GM23338 (cell line): Measurements from ENCODE around the gene ATP8B4. TPM values are rescaled to one million over a fixed set of nuclear protein-coding genes. Genes with fewer than 3 reads are reported as not detected.

ENCODE experiments used
- ATAC-seq: fragments of 200-7000 bp; cut with Tn5 transposase; 3 replicates; pipeline ENCODE4 v1.9.1; 2020
- DNase-seq: peaks from one replicate; pipeline ENCODE4 v3.0.0-alpha.2; 2015; ENCODE audit warnings: low spot score
- H2AFZ ChIP-seq: fragments of 200-600 bp; sonication (generic); 2 replicates; pipeline ENCODE4 v1.8.0; 2016; ENCODE audit warnings: antibody characterized with exemption, mild to moderate bottlenecking, moderate library complexity
- H3F3A ChIP-seq: fragments of 200-600 bp; sonication (generic); replicated peaks from 2 replicates; pipeline ENCODE4 v1.8.0; 2017; ENCODE audit warnings: antibody characterized with exemption, mixed run types, low read depth
- H3K27ac ChIP-seq: fragments of 200-600 bp; sonication (generic); 2 replicates; pipeline ENCODE4 v1.6.1; 2016; ENCODE audit warnings: low read depth
- H3K27me3 ChIP-seq: fragments of 200-600 bp; sonication (generic); 2 replicates; pipeline ENCODE4 v1.8.0; 2016; ENCODE audit warnings: mild to moderate bottlenecking, mixed run types, moderate library complexity; ENCODE audit not compliant: insufficient read depth
- H3K36me3 ChIP-seq: fragments of 200-600 bp; sonication (generic); 2 replicates; pipeline ENCODE4 v1.8.0; 2016; ENCODE audit warnings: mild to moderate bottlenecking; ENCODE audit not compliant: insufficient read depth
- H3K4me1 ChIP-seq: fragments of 200-600 bp; sonication (generic); 2 replicates; pipeline ENCODE4 v1.8.0; 2016; ENCODE audit warnings: mild to moderate bottlenecking, moderate library complexity; ENCODE audit not compliant: insufficient read depth
- H3K4me2 ChIP-seq: fragments of 200-600 bp; sonication (generic); 2 replicates; pipeline ENCODE4 v1.7.1; 2017; ENCODE audit warnings: mixed run types
- H3K4me3 ChIP-seq: fragments of 200-600 bp; sonication (generic); 2 replicates; pipeline ENCODE4 v1.6.1; 2016; ENCODE audit warnings: mixed run types
- H3K79me2 ChIP-seq: fragments of 200-600 bp; sonication (generic); replicated peaks from 2 replicates; pipeline ENCODE4 v1.8.0; 2017; ENCODE audit warnings: mild to moderate bottlenecking; ENCODE audit not compliant: insufficient read depth
- H3K9me2 ChIP-seq: fragments of 200-600 bp; sonication (generic); 2 replicates; pipeline ENCODE4 v1.8.0; 2017; ENCODE audit not compliant: insufficient read depth
- H4K20me1 ChIP-seq: fragments of 200-600 bp; sonication (generic); replicated peaks from 2 replicates; pipeline ENCODE4 v1.8.0; 2017; ENCODE audit warnings: mild to moderate bottlenecking; ENCODE audit not compliant: insufficient read depth
- H3K27ac Mint-ChIP-seq: 2 replicates; pipeline ENCODE4 v1.8.0; 2020; ENCODE audit warnings: inconsistent platforms, mild to moderate bottlenecking, moderate library complexity, mixed read lengths
- H3K27me3 Mint-ChIP-seq: 3 replicates; pipeline ENCODE4 v1.8.0; 2022; ENCODE audit warnings: low read depth, mild to moderate bottlenecking, moderate library complexity, mixed read lengths, inconsistent platforms; ENCODE audit not compliant: insufficient read depth, poor library complexity
- H3K36me3 Mint-ChIP-seq: 3 replicates; pipeline ENCODE4 v1.8.0; 2021; ENCODE audit warnings: low read depth, mild to moderate bottlenecking, inconsistent platforms, moderate library complexity, mixed read lengths
- H3K4me1 Mint-ChIP-seq: 3 replicates; pipeline ENCODE4 v1.8.0; 2020; ENCODE audit warnings: mild to moderate bottlenecking, inconsistent platforms, mixed read lengths
- H3K4me3 Mint-ChIP-seq: 3 replicates; pipeline ENCODE4 v1.8.0; 2021; ENCODE audit warnings: moderate library complexity, mild to moderate bottlenecking, inconsistent platforms, mixed read lengths
- H3K9me3 Mint-ChIP-seq: 3 replicates; pipeline ENCODE4 v1.8.0; 2020; ENCODE audit warnings: moderate library complexity, mild to moderate bottlenecking, inconsistent platforms, mixed read lengths
- CREB1 ChIP-seq: fragments of 250-450 bp; sonication (Bioruptor Pico); IDR thresholded peaks from 2 replicates; pipeline ENCODE4 v1.5.0; 2020; ENCODE audit warnings: low read depth, mild to moderate bottlenecking, moderate library complexity
- ETS1 ChIP-seq: IDR thresholded peaks from 2 replicates; pipeline ENCODE4 v1.6.1; 2016; ENCODE audit warnings: antibody characterized with exemption
- EZH2 ChIP-seq: fragments of 200-600 bp; sonication (generic); IDR thresholded peaks from one replicate; pipeline ENCODE4 v1.8.0; 2017; ENCODE audit warnings: antibody characterized with exemption, mild to moderate bottlenecking, low read depth; ENCODE audit not compliant: unreplicated experiment
- EZH2phosphoT487 ChIP-seq: fragments of 200-600 bp; sonication (generic); IDR thresholded peaks from one replicate; pipeline ENCODE4 v1.8.1; 2018; ENCODE audit warnings: antibody characterized with exemption; ENCODE audit not compliant: unreplicated experiment
- JUNB ChIP-seq: IDR thresholded peaks from one replicate; pipeline ENCODE4 v1.6.1; 2016; ENCODE audit warnings: antibody characterized with exemption; ENCODE audit not compliant: unreplicated experiment
- NANOG ChIP-seq: IDR thresholded peaks from 2 replicates; pipeline ENCODE4 v1.6.1; 2016; ENCODE audit warnings: antibody characterized with exemption, borderline replicate concordance
- POLR2AphosphoS5 ChIP-seq: IDR thresholded peaks from 2 replicates; pipeline ENCODE4 v1.6.1; 2016; ENCODE audit warnings: antibody characterized with exemption, low read depth
- REST ChIP-seq: IDR thresholded peaks from one replicate; pipeline ENCODE4 v1.6.1; 2018; ENCODE audit warnings: antibody characterized with exemption; ENCODE audit not compliant: unreplicated experiment
- STAT1 ChIP-seq: IDR thresholded peaks from one replicate; pipeline ENCODE4 v1.6.1; 2016; ENCODE audit warnings: antibody characterized with exemption; ENCODE audit not compliant: unreplicated experiment
- ZNF114 ChIP-seq: fragments of 250-450 bp; sonication (Bioruptor Pico); IDR thresholded peaks from 2 replicates; pipeline ENCODE4 v1.5.0; 2020; ENCODE audit warnings: mild to moderate bottlenecking, moderate library complexity
- ZNF331 ChIP-seq: fragments of 250-450 bp; sonication (Bioruptor Pico); IDR thresholded peaks from 2 replicates; pipeline ENCODE4 v1.5.0; 2020; ENCODE audit warnings: low read depth, mild to moderate bottlenecking, moderate library complexity
- polyA plus RNA-seq: library from polyadenylated mRNA; unstranded; fragments of >200 nt; fragmentation: Nextera tagmentation; extraction: Ambion mirVana; gene quantifications from 2 replicates; pipeline ENCODE4 v1.2.1, GENCODE V29; 2016
- total RNA-seq: library from RNA; depleted of rRNA; stranded (reverse); fragments of >200 nt; shearing (Covaris generic); gene quantifications from 2 replicates; pipeline ENCODE4 v1.2.3, GENCODE V29; 2014
- TF ChIP-seq, protein P1 (sequence below), 2 experiments: fragments of 200-600 bp in 1 of 2; sonication (generic) in 1 of 2; conservative IDR thresholded peaks; 2 replicates each; pipeline versions ENCODE4 v1.5.1 to v1.6.1; 2016 to 2017; ENCODE audit warnings: antibody characterized with exemption in 2 of 2, low read depth in 2 of 2, mild to moderate bottlenecking in 2 of 2, moderate library complexity in 1 of 2

ATP8B4 gene
- total and polyA plus RNA-seq, 2 experiments from 2014 or later = 0.24 TPM; not detected in 1

DNA sequence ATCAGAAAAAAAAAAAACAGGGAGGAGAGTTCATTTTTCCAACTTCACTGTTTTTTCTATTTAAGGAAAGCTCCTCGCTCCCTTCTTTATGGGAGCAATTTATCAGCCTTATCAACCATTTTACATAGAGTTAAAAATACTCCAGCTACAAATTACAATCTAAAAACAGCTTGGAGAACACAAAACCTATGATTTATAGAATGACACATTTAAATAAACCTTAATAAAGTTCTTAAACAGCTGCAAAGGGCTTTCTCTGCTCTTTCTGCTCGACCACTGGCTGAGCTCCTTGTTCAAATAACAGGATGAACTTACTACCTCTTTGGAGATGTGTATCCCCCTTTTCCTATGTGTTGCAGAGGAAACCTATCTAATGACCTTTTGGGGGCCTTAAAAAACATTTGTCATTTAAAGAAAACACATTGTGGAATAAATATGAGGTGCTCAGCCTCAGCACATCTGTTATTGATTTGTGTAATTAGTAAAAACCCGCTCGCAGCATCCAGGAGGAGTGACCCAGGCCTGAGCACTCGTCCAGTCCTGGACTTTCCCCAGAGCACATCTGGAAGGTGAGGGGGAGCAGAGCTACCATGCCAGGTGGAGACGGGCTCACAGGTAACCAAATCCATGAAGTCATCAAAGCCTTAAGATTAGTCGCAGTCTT, 231.2 kb downstream of the ATP8B4 start (continued):
- TF ChIP-seq ETS1 (no peak), ZNF114 (CRISPR knock-in tag) (no peak), JUNB (no peak), NANOG (no peak), EZH2phosphoT487 (no peak), POLR2AphosphoS5 (no peak)

- Histone ChIP-seq H3K4me2 (no peak overlapping the region), H3K27me3 (no peaks in the 10 kb centered on the region), H2AFZ (no peak overlapping the region), H3K4me3 (no peak overlapping the region), H3K9me2 (no peaks in the 10 kb centered on the region), H3K36me3 (no peaks in the 10 kb centered on the region), H3F3A (no peaks in the 10 kb centered on the region), H3K27ac (no peak overlapping the region), H3K79me2 (no peaks in the 10 kb centered on the region), H3K4me1 (0 out of 2 replicates have a peak, but pooled peaks cover 7% of the 10 kb centered on the region), H4K20me1 (no peaks in the 10 kb centered on the region)
- Mint-ChIP-seq H3K4me1 (peaks cover 12% of the 10 kb centered on the region; the same call in 2 of the 3 replicates), H3K9me3 (no peaks in the 10 kb centered on the region), H3K27ac (no peak overlapping the region), H3K36me3 (no peaks in the 10 kb centered on the region), H3K27me3 (peaks cover 4% of the 10 kb centered on the region), H3K4me3 (no peak overlapping the region)
- no peak for TF ChIP-seq NANOG
- no peak for TF ChIP-seq EZH2phosphoT487
- TF ChIP-seq ETS1 = no peak
- TF ChIP-seq JUNB = no peak
- TF ChIP-seq EZH2 = no peak
- TF ChIP-seq CREB1 (CRISPR knock-in tag) = no peak
- no peak for TF ChIP-seq STAT1
- TF ChIP-seq ZNF331 = no peak
- DNase-seq = no peak
- ATAC-seq = no peak
Observed at GRCh38 chr15:49883121-49883520, 235.9 kb downstream of the ATP8B4 start.

DNA sequence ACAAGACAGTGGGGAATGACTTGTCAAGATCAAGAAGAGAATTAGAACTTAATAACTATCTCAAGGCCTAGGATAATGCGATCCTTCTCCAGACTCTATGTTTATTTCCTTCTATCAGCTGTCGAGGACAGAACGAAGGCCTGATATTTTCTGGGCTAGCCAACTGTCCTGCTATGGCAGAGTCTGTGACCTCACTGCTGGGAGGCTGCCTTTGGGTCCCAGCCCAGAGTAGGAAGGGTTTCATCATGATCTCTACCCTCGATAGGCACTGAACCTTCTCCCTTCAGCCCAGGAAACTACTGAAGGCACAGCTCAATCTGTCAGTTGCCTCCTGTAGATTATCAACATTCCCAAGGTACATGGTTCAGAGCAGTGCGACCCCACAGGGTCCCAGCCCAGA, 237.2 kb downstream of the ATP8B4 start:
- Histone ChIP-seq H3K9me2 (no peaks in the 10 kb centered on the region), H3K4me3 (no peak overlapping the region), H3K27me3 (no peaks in the 10 kb centered on the region), H3K79me2 (no peaks in the 10 kb centered on the region), H3K36me3 (no peaks in the 10 kb centered on the region), H2AFZ (no peak overlapping the region), H4K20me1 (no peaks in the 10 kb centered on the region), H3K27ac (no peak overlapping the region), H3K4me1 (0 out of 2 replicates have a peak, but pooled peaks cover 10% of the 10 kb centered on the region), H3K4me2 (no peak overlapping the region), H3F3A (no peaks in the 10 kb centered on the region)
- H3K27me3 Mint-ChIP-seq = peaks cover 4% of the 10 kb centered on the region
- no peak overlapping the region for H3K27ac Mint-ChIP-seq
- no peak overlapping the region for H3K4me3 Mint-ChIP-seq
- DNase-seq = no peak
- H3K4me1 Mint-ChIP-seq = peaks cover 16% of the 10 kb centered on the region; the same call in 2 of the 3 replicates
- no peaks in the 10 kb centered on the region for H3K36me3 Mint-ChIP-seq
- ATAC-seq = no peak
- no peaks in the 10 kb centered on the region for H3K9me3 Mint-ChIP-seq
- TF ChIP-seq EZH2phosphoT487 = no peak
- TF ChIP-seq EZH2 = no peak
- no peak for TF ChIP-seq ZNF114 (CRISPR knock-in tag)
- TF ChIP-seq ZNF331 = no peak
- TF ChIP-seq, protein P1, sequence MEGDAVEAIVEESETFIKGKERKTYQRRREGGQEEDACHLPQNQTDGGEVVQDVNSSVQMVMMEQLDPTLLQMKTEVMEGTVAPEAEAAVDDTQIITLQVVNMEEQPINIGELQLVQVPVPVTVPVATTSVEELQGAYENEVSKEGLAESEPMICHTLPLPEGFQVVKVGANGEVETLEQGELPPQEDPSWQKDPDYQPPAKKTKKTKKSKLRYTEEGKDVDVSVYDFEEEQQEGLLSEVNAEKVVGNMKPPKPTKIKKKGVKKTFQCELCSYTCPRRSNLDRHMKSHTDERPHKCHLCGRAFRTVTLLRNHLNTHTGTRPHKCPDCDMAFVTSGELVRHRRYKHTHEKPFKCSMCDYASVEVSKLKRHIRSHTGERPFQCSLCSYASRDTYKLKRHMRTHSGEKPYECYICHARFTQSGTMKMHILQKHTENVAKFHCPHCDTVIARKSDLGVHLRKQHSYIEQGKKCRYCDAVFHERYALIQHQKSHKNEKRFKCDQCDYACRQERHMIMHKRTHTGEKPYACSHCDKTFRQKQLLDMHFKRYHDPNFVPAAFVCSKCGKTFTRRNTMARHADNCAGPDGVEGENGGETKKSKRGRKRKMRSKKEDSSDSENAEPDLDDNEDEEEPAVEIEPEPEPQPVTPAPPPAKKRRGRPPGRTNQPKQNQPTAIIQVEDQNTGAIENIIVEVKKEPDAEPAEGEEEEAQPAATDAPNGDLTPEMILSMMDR (conservative IDR thresholded peaks at IDR 0.05; ENCODE audit: low read depth in 2 of 2) = no peak
- TF ChIP-seq ETS1 = no peak
- TF ChIP-seq POLR2AphosphoS5 = no peak
- no peak for TF ChIP-seq REST
- TF ChIP-seq STAT1 = no peak
- TF ChIP-seq NANOG = no peak
